GM18526 (cell line): ENCODE results near the gene UGT1A7.

Source experiments
- POLR2A ChIP-seq: IDR thresholded peaks from 3 replicates; pipeline ENCODE4 v1.6.1; 2011; ENCODE audit not compliant: insufficient read length; ENCODE audit errors: extremely low read depth

Gene UGT1A7

DNA sequence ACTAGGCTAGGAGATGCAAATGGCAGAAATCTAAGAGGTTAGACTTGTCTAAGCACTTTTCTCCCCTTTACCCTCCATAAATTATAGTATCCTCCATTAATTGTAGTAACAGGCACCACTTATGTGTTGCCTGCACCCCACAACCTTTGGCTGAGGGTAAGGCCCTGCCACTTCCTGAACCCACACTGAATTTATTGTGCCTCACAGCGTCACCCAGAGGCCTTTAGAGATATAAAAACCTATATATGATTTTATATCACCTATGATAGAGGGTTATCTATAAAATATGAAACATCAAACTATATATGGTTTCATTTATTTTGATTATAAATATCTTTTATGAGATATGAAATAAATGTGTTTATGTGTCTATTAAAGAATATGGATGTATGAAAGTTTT lies 7.4 kb upstream of the UGT1A7 start:
- TF ChIP-seq POLR2A, result no peak

DNA sequence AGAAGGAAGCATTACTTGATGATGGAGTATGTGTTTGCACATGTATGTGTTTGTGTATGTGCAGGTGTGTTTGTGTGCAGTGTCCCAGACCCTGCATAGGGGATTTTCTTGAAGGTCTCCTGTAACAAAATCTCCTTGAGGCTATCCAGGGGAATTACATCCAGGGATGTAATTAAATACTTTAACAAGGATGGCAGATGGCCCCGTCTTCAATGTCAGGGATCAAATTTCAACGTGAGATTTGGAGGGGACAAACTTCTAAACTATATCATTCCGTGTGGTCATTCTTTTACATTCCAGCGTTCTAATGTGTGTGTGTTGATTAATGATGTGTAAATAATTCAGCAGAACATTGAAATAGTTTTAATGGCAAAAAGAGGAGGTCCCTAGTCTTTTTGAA lies 6.7 kb upstream of the UGT1A7 start:
- TF ChIP-seq POLR2A, result no peak

DNA sequence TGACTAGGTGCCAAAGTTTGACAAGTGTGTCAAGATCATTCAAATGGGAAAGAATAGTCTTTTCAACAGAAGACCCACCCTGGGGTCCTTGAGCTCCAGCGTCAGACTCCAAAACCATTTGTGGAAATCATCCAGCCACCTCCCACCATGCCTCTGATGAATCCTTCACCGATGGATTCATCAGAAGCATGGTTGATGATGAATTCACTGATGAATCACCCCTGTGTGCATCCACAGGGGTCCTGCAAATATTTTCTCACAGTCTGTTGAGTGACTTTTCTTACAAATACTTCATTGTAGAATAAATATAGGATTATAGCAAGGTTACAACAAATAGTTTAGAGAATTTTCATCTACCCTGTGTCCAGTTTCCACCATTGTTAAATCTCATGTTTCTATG lies 5.7 kb upstream of the UGT1A7 start:
- no peak for TF ChIP-seq POLR2A

DNA sequence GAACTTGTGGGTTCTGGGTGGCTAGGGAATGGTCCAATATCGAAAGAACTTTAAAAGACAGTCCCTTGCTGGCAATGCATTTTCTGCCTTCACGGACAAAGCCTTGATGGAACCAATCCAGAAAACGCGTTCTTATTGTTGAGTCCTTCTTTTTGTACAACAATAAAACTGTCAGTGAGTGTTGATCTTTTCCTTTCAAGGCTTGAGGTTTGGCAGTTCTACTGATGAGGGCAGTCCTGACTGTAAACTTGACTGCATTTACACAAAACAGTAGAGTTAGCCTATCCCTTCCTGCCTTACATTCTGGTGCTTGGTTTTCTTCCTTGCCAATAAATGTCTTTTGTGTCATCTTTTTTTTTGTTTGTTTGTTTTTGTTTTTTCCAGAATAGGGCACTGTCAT lies 2.5 kb upstream of the UGT1A7 start:
- TF ChIP-seq POLR2A, result no peak

DNA sequence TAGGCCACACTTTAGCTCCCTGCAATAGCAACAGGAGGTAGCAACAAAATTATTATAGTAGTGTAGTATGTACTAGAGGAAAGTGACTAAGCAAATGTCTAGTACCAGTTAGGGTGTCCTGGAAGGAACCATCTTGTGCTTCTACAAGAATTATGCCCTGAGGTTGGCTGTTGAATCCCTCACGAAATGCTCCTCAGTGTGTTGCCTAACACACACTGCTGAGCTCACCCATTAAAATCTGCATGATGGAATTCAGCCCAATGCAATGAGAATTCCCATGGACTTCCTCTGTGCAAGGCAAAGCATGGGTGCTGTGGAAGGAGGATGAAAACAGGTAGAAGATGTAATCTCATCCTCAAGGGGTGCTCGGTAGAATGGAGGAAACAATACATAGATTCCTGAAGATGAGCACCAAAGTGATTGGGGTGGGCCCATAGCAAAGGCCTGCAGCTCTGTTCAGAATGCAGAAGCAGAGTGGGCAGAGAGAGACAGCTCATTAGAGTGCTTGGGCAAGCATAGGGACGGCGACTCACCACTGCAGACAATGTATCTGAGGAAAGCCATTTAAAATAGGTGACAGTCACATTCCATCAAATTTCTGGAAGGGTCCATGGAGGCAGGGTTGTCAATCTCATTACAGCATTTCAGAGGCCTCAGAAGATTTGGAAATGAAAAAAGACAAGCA lies 1.2 kb upstream of the UGT1A7 start:
- no peak for TF ChIP-seq POLR2A

DNA sequence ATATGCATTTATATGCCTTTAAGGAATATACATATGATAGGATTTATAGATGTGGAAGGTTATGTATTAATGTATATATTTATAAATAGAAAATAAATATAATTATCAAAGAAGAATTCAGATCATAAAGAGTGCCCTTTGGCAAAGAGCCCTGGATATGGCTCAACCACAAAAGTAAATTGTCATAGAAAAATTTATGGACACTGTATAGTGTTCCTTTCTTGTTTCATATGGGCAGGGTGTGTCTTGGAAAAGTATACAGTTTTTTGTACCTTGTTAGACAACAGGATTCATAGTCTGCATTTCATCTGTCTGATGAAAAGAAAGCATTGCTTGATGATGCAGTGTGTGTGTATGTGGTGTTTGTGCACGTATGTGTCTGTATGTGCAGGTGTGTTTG lies 2.9 kb downstream of the UGT1A7 start:
- no peak for TF ChIP-seq POLR2A

DNA sequence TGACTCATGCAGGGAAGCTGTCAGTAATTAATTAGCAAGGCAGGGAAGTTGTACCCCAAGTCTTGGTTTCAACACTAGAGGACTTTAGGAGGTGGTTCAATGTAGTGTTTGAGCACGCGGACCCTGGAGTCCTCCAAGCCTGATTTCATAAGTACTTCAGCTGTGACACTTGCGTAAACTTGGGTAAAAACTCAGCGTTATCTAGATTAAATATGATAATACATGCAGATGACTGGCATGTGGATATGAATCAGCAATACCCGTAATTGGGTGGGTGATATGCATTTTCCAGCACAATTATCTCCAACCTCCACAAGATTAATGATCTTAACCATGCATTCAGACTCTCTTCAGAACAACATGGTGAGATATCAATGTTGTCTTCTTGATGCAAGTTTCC lies 5.2 kb downstream of the UGT1A7 start:
- no peak for TF ChIP-seq POLR2A

DNA sequence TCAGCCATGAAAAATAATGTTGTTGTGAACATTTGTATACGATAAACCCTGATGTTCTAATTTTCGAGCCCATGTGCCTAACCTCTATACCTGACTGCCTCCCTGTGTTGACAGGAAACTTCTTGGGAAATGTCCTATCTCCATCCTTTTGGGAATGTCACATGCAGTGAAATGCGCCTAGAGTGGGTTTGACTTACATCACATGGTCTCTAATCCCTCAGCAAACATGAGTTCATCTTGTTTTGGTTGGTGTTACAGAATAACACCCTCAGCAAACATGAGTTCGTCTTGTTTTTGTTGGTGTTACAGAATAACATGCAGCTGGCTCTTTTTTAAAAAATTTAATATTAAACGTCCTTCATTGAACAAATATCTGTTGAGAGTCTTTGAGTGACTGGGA lies 6.6 kb downstream of the UGT1A7 start:
- no peak for TF ChIP-seq POLR2A

DNA sequence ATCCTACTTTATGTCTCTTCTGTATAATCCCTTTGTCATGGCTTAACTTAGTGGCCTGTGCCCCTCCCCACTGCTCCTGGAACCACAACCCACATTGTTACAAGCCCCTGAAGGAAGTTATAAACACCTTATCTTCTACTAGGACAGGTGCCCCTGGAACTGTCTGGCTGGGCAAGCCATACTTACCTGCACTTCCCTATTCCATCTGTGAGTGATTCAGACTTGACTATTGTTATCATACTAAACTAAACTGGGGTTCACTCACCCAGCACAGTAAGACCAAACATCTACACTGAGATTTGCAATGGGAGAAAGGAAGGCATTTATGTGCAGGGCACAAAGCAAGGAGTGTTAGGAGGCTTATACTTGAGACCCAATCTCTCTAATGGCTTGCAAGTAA lies 7.3 kb downstream of the UGT1A7 start:
- no peak for TF ChIP-seq POLR2A

DNA sequence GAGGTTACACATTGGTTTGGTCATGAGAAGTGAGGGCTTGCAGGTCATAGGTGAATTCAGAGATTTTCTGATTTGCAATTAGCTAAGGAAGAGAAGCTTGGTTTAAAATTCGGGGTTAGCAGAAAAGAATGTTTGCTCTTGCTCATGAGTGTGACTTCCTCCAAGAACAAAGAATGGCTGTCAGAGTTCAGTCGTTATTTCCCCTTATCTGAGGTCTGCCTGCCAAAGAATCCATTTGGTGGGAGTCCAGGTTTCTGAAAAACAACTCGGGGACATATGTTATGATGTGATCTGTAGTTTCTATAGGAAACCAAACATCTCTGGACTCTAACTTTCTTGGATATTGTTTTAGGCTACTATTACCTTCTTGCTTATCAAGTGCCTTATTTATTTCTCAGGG lies 7.8 kb downstream of the UGT1A7 start:
- TF ChIP-seq POLR2A, result no peak

DNA sequence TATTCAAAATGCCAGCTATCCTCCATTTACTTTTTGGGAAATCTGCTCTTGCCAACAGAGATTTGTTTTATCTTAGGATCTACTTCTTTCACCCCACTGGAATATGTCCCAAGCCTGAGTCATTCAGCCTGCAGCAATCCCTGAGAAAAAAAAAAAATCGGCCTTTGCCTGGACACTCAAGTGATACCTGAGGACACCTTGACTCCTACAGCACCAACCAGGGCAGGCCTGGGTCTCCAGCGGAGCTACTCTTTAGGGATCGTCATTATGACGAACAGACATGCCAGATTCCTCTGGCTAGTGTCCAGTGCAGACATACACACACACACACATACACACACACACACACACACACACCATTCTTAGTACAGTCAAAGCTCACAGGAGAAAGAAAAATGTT lies 8.7 kb downstream of the UGT1A7 start:
- no peak for TF ChIP-seq POLR2A

DNA sequence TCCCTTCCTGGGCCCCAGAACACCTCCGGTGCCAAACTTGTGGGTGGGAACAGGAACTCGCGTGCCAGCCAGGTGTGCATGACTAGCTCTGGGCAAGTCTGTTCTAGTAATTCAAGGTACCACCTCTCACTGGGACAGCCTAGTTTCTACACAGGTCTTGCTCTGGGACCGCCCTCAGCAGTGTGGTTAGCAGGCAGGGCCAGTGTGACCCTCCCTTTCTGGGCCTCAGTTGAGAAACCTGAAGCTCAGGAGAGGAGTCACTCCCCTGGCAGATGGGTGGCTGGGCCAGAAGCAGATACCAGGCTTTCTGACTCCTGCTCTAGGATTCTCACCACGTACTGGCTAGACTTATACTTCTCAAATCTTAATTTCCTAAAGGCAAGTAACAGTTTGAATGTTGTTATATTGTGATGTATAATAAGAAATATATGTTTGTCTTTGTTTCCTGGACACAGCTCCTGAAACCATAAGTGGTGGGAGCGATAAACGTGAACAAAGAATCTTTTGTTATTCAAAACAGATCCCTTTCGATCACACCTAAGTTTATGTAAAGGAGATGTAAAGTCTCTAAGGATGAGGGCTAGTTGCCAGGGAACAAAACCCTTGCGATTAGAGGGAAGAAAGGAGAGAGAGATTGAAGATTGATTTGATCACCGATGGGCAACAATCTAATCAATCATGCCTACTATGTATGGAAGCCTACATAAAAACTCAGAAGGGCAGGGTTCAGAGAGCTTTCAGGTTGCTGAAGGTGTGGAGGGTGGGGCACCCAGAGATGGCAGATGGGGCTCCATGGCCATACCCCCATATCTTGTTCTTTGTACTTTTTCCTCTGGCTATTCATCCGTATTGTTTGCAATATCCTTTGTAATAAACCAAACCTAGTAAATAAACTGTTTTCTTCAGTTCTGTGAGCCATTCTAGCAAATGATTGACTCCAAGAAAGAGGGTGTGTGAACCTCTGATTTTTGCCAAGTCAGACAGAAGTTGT lies 10.0 kb downstream of the UGT1A7 start:
- TF ChIP-seq POLR2A, result no peak

DNA sequence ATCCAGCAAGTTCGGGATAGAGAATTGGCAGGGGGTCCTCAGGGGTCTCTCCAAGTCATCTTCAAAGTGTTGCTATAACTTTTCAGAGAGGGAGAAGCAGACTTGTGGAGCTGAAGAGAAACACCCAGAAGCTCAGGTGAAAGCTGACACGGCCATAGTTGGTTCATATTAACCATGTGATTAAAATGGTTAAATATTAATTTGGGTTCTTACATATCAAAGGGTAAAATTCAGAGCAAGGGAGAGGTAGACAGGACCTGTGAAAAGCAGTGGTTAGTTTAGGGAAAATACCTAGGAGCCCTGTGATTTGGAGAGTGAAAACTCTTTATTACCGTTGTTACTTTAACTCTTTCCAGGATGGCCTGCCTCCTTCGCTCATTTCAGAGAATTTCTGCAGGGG lies 10.9 kb downstream of the UGT1A7 start, which contains the start of gene UGT1A6:
TSS of gene UGT1A6 (plus strand) at position 243 of the 400 bp plus-strand sequence. CDS start at position 358, 115 bp downstream.
- TF ChIP-seq POLR2A, result no peak

DNA sequence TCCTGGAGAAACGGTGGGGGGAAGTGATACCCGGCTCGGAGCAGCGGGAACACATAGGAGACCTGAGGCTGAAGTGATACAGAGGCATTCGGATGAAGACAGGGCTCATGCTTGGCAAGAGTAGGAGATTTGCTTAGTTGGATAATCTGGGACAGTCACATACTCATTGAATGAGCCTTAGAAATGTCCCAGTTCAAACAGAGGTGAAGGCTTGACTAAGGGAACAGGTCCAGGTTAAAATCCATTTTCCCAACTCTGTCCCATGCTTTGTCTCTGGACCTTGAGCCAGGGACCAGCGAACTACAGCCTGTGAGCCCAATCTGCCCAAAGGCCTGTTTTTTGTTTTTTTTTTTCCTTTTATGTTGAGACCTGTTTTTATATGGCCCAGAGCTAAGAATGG lies 12.3 kb downstream of the UGT1A7 start:
- TF ChIP-seq POLR2A, result no peak

DNA sequence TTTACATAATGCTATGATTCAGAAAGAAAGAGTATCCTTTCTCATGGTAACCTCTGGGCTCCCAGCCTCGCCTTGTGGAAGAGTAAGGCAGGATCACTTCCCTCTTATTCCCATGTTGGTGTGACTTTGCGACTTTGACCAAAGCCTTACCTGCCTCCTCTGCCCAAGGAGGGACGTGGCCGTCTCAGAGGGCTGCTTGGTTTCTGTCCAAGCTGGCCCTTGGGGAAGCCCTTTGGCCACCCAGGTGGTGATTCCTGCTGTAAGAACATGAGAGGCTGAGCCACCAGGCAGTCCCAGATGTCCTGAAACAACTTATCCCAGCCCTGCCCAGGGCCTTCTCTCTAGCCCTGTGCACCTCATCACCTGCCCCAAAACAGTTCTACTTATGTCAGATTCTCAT lies 17.0 kb downstream of the UGT1A7 start:
- TF ChIP-seq POLR2A, result no peak

DNA sequence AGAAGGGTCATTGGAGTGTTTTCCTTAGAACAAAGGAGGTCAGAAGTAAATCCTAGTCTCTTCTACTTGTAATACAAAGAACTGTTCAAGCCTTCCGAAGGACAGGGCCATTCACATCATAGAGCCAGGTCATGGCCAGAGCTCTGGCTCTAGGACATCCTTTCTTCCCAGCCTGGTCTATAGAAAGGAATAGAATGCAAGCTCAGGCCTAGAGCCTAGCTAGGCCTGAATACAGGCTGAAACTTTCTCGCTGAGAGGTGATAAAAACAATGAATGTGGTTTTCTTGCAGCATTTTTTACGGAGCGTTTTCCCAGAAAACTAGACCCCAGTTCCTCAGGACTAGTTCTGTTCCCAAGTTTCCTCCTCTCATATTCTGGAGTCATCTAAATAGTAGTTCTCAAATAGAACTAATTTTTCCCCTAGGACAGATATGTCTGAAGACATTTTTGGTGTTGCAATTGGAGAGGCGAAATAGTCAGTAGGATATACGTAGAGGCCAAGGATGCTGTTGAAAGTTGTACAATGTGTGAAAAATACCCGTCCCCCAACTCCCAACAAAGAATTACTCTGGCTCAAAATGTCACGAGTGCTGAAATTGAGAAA lies 17.8 kb downstream of the UGT1A7 start:
- TF ChIP-seq POLR2A, result no peak
